OCI-LY1 (cell line): Measurements from ENCODE around the gene DUSP14.
"Not testable (repeated sequence)": the region's sequence is repeated elsewhere in the genome, so short reads cannot be mapped to it uniquely, and the experiment has no call there.

Source experiments
- H2AFZ ChIP-seq: fragments of 200-600 bp; sonication (generic), shearing (Covaris generic); 2 replicates; pipeline ENCODE4 v1.6.0; 2014; ENCODE audit warnings: antibody characterized with exemption, mild to moderate bottlenecking, low read length
- H3F3A ChIP-seq: fragments of 200-600 bp; sonication (generic), shearing (Covaris generic); 2 replicates; pipeline ENCODE4 v1.6.0; 2014; ENCODE audit warnings: mild to moderate bottlenecking, antibody characterized with exemption, low read length, moderate library complexity; ENCODE audit not compliant: insufficient read depth
- H3K27ac ChIP-seq: fragments of 200-600 bp; sonication (generic); 2 replicates; pipeline ENCODE4 v1.5.1; 2014; ENCODE audit warnings: low read length, mixed run types, mild to moderate bottlenecking, low read depth; ENCODE audit not compliant: poor library complexity, severe bottlenecking
- H3K27me3 ChIP-seq: fragments of 200-600 bp; sonication (generic); 2 replicates; pipeline ENCODE4 v1.6.0; 2014; ENCODE audit warnings: antibody characterized with exemption, mild to moderate bottlenecking, low read length, moderate library complexity; ENCODE audit not compliant: insufficient read depth
- H3K36me3 ChIP-seq: fragments of 200-600 bp; sonication (generic); 2 replicates; pipeline ENCODE4 v1.6.1; 2014; ENCODE audit warnings: mild to moderate bottlenecking, antibody characterized with exemption, low read length, moderate library complexity, mixed read lengths; ENCODE audit not compliant: insufficient read depth
- H3K4me1 ChIP-seq: fragments of 200-600 bp; sonication (generic); 2 replicates; pipeline ENCODE4 v1.5.1; 2014; ENCODE audit warnings: mild to moderate bottlenecking, low read length, moderate library complexity; ENCODE audit not compliant: insufficient read depth, severe bottlenecking
- H3K4me2 ChIP-seq: fragments of 200-600 bp; sonication (generic), shearing (Covaris generic); 2 replicates; pipeline ENCODE4 v1.6.1; 2014; ENCODE audit warnings: low read length
- H3K4me3 ChIP-seq: fragments of 200-600 bp; sonication (generic); 2 replicates; pipeline ENCODE4 v1.5.1; 2014; ENCODE audit warnings: low read length, low read depth, mild to moderate bottlenecking, mixed read lengths; ENCODE audit not compliant: poor library complexity, severe bottlenecking
- H3K79me2 ChIP-seq: fragments of 200-600 bp; shearing (Covaris generic); 2 replicates; pipeline ENCODE4 v1.6.1; 2016; ENCODE audit warnings: mixed run types, low read length, mixed read lengths; ENCODE audit not compliant: insufficient read depth
- H3K9ac ChIP-seq: fragments of 200-600 bp; sonication (generic), shearing (Covaris generic); 2 replicates; pipeline ENCODE4 v1.6.1; 2014; ENCODE audit warnings: mild to moderate bottlenecking, low read length, mixed read lengths
- H3K9me2 ChIP-seq: fragments of 200-600 bp; sonication (generic), shearing (Covaris generic); 2 replicates; pipeline ENCODE4 v1.6.1; 2014; ENCODE audit warnings: low read depth, mild to moderate bottlenecking, low read length, mixed read lengths
- H3K9me3 ChIP-seq: fragments of 200-600 bp; shearing (Covaris generic); 2 replicates; pipeline ENCODE4 v1.6.1; 2014; ENCODE audit warnings: low read length, mixed read lengths
- H4K20me1 ChIP-seq: fragments of 200-600 bp; sonication (generic), shearing (Covaris generic); 2 replicates; pipeline ENCODE4 v1.6.0; 2016; ENCODE audit warnings: mild to moderate bottlenecking, low read length; ENCODE audit not compliant: insufficient read depth
- CTCF ChIP-seq: fragments of 200-600 bp; sonication (generic), shearing (Covaris generic); IDR thresholded peaks from 2 replicates; pipeline ENCODE4 v1.5.1; 2017; ENCODE audit warnings: mild to moderate bottlenecking, antibody characterized with exemption, low read length, moderate library complexity, mixed read lengths
- EZH2 ChIP-seq: fragments of 200-600 bp; sonication (generic), shearing (Covaris generic); IDR thresholded peaks from 2 replicates; pipeline ENCODE4 v1.8.0; 2017; ENCODE audit warnings: borderline replicate concordance, mixed run types, mild to moderate bottlenecking, antibody characterized with exemption, low read length, moderate library complexity, mixed read lengths

The DUSP14 gene

GRCh38 chr17:37446027-37446426 is 43.7 kb upstream of the DUSP14 start:
- no peaks in the 10 kb centered on the region for H3K4me1 ChIP-seq
- H3K9me3 ChIP-seq = no peaks in the 10 kb centered on the region
- no peak overlapping the region for H3K4me3 ChIP-seq
- H3K9ac ChIP-seq = no peak overlapping the region
- no peaks in the 10 kb centered on the region for H3K9me2 ChIP-seq
- peaks cover 90% of the 10 kb centered on the region for H3K36me3 ChIP-seq
- H3K27ac ChIP-seq = no peak overlapping the region
- no peaks in the 10 kb centered on the region for H3K79me2 ChIP-seq
- TF ChIP-seq CTCF (no peak), EZH2 (no peak)
- H3K27me3 ChIP-seq = no peaks in the 10 kb centered on the region
- H3F3A ChIP-seq = no peaks in the 10 kb centered on the region
- H3K4me2 ChIP-seq = no peak overlapping the region
- H4K20me1 ChIP-seq = no peaks in the 10 kb centered on the region
- no peak overlapping the region for H2AFZ ChIP-seq

DNA sequence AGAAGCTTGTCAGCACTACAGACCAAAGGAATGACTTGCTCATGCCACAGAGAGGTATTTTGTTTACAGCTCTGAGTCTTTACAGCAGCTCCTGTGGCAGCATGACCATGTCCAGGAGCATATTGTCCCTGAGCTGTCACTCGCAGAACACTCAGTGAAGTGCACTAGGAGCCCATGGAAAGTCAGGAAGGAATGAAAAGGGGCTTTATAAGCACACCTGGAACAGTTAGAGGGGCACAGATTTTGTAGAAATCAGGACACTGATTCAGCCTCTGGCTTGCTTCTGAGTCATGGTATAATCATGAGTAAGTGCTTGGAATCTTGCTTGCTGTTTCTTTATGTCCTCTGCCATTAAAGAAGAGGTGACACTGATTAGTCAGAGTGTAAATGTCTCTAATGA is 42.0 kb upstream of the DUSP14 start:
- H3F3A ChIP-seq = no peaks in the 10 kb centered on the region
- H3K36me3 ChIP-seq = peaks cover 80% of the 10 kb centered on the region
- H3K4me3 ChIP-seq = no peak overlapping the region
- no peaks in the 10 kb centered on the region for H3K27me3 ChIP-seq
- H3K9me2 ChIP-seq = no peaks in the 10 kb centered on the region
- no peaks in the 10 kb centered on the region for H3K4me1 ChIP-seq
- no peaks in the 10 kb centered on the region for H3K9me3 ChIP-seq
- no peak overlapping the region for H2AFZ ChIP-seq
- H3K79me2 ChIP-seq = no peaks in the 10 kb centered on the region
- no peak overlapping the region for H3K27ac ChIP-seq
- TF ChIP-seq EZH2 (no peak), CTCF (no peak)
- H4K20me1 ChIP-seq = no peaks in the 10 kb centered on the region
- H3K9ac ChIP-seq = no peak overlapping the region
- H3K4me2 ChIP-seq = no peak overlapping the region

DNA sequence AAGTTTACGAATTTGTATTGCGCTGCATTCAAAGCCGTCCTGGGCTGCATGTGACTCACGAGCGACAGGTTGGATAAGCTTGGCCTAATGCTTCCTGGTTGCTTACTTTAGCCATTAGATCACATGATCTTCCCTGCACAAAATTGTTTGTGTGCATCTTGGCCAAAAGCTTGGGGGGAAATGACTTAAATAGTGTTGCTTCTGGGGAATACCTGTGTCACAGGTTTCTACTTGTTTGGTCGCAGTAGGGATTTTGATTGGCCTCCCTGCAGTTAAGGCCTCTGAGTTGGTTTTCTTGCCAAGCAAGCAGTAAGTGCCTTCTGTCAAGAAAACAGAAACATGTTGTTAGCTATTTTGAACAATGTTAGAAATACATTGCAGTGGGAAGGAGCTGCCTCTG is 39.6 kb upstream of the DUSP14 start:
- H3K36me3 ChIP-seq = peaks cover 59% of the 10 kb centered on the region
- H3K27ac ChIP-seq = no peak overlapping the region
- H3K9me2 ChIP-seq = no peaks in the 10 kb centered on the region
- no peak overlapping the region for H3K4me2 ChIP-seq
- H2AFZ ChIP-seq = no peak overlapping the region
- H3K4me1 ChIP-seq = no peaks in the 10 kb centered on the region
- H3K9me3 ChIP-seq = no peaks in the 10 kb centered on the region
- no peaks in the 10 kb centered on the region for H4K20me1 ChIP-seq
- no peaks in the 10 kb centered on the region for H3F3A ChIP-seq
- H3K27me3 ChIP-seq = no peaks in the 10 kb centered on the region
- no peak overlapping the region for H3K9ac ChIP-seq
- H3K79me2 ChIP-seq = no peaks in the 10 kb centered on the region
- TF ChIP-seq CTCF (no peak), EZH2 (no peak)
- no peak overlapping the region for H3K4me3 ChIP-seq

DNA sequence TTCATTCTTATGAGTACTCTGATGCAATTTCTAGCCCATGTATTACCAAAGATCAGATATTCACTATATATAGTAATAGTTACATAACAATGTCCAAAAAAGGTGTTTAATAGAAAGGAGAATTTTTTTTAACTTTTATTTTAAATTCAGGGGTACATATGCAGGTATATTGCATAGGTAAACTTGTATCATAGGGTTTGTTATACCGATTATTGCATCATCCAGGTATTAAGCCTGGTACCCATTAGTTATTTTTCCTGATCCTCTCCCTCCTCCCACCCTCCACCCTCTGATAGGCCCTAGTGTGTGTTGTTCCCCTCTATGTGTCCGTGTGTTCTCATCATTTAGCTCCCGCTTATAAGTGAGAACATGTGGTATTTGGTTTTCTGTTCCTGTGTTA is 31.9 kb upstream of the DUSP14 start:
- H4K20me1 ChIP-seq, H3K4me1 ChIP-seq, H2AFZ ChIP-seq, H3K79me2 ChIP-seq, H3K9ac ChIP-seq, H3K9me2 ChIP-seq, H3K4me3 ChIP-seq, H3K9me3 ChIP-seq, H3F3A ChIP-seq, H3K27me3 ChIP-seq, H3K27ac ChIP-seq, H3K4me2 ChIP-seq: not testable (repeated sequence)
- peaks cover 21% of the 10 kb centered on the region for H3K36me3 ChIP-seq
